ENCODE results near the gene ADK. TPM values are rescaled to one million over a fixed set of nuclear protein-coding genes. Genes with fewer than 3 reads are reported as not detected.
A peak's percentile ranks its signal among the peaks of the same experiment; 100 is the strongest.

Gene ADK
- total and polyA plus RNA-seq, 5 donors from 2014 or later, result 33.3 to 83.0 (median 63.7) TPM

DNA sequence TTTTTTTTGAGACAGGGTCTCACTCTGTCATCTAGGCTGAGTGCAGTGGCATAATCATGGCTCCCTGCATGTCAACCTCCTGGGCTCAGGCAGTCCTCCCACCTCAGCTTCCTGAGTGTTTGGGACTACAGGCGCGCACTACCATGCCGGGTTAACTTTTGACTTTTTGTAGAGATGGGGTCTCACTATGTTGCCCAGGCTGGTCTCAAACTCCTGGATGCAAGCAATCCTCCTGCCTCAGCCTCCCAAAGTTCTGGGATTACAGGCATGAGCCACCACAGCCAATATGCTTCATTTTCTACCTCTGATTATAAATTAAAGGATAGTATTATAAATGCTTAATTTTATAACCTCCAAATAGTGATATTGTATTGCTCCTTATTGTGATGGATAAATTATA, 121.3 kb downstream of the ADK start:
- Histone ChIP-seq H3K4me3 (ENCODE audit: low read depth, low read length) (no peak overlapping the region), H3K27me3 (ENCODE audit: control insufficient read depth, insufficient read depth, low read length) (no peaks in the 10 kb centered on the region), H3K27ac (ENCODE audit: insufficient read depth, low read length, poor library complexity, severe bottlenecking) (no peak overlapping the region), H3K36me3 (ENCODE audit: control insufficient read depth, insufficient read depth, low read length) (no peaks in the 10 kb centered on the region), H3K4me1 (ENCODE audit: control insufficient read depth, insufficient read depth, low read length, poor library complexity, severe bottlenecking) (no peaks in the 10 kb centered on the region), H3K9me3 (ENCODE audit: control insufficient read depth in 2 of 2, low read length in 2 of 2) (no peaks in the 10 kb centered on the region)
- Mint-ChIP-seq H3K36me3 (peaks cover 5% of the 10 kb centered on the region), H3K4me3 (no peak overlapping the region), H3K4me1 (peaks cover 6 to 25% (median 13%) of the 10 kb centered on the region in 4 donors), H3K27me3 (no peaks in the 10 kb centered on the region), H3K9me3 (no peaks in the 10 kb centered on the region), H3K27ac (no peak overlapping the region)
- ATAC-seq (ENCODE audit: low read depth in 2 of 2) (no peak), DNase-seq (no peak)

DNA sequence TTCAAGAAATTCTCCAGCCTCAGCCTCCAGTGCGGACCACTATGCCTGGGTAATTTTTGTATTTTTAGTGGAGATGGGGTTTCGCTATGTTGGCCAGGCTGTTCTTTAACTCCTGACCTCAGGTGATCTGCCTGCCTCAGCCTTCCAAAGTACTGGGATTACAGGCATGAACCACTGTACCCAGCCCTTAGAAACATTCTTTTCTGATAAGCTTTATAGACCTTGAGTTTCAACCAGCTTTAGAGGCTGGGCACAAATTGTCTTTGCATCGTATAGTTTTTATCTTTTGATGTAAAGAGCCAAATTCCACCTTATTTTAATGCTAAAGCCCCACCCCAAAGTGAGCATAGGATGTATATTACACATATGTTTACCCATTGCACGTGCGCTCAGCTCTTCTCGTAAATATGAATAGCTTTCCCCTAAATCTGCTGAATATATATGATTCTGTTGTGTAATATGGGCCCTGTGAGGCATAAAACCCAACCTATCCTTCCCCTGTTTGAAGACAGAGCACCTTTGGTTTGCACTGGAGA, 124.8 kb downstream of the ADK start:
- Histone ChIP-seq H3K27me3 (ENCODE audit: control insufficient read depth, insufficient read depth, low read length) (no peaks in the 10 kb centered on the region), H3K9me3 (ENCODE audit: control insufficient read depth in 2 of 2, low read length in 2 of 2) (no peaks in the 10 kb centered on the region), H3K4me1 (ENCODE audit: control insufficient read depth, insufficient read depth, low read length, poor library complexity, severe bottlenecking) (no peaks in the 10 kb centered on the region), H3K4me3 (ENCODE audit: low read depth, low read length) (no peak overlapping the region), H3K27ac (ENCODE audit: insufficient read depth, low read length, poor library complexity, severe bottlenecking) (no peak overlapping the region), H3K36me3 (ENCODE audit: control insufficient read depth, insufficient read depth, low read length) (no peaks in the 10 kb centered on the region)
- DNase-seq, result no peak
- H3K36me3 Mint-ChIP-seq, result peaks cover 5% of the 10 kb centered on the region
- no peaks in the 10 kb centered on the region for H3K27me3 Mint-ChIP-seq
- no peaks in the 10 kb centered on the region for H3K9me3 Mint-ChIP-seq
- peak overlapping the region in 1 of 3 donors; percentile 77 for H3K27ac Mint-ChIP-seq
- no peak for ATAC-seq (ENCODE audit: low read depth in 2 of 2)
- H3K4me3 Mint-ChIP-seq, result no peak overlapping the region
- H3K4me1 Mint-ChIP-seq, result peaks cover 7 to 25% (median 16%) of the 10 kb centered on the region in 4 donors

DNA sequence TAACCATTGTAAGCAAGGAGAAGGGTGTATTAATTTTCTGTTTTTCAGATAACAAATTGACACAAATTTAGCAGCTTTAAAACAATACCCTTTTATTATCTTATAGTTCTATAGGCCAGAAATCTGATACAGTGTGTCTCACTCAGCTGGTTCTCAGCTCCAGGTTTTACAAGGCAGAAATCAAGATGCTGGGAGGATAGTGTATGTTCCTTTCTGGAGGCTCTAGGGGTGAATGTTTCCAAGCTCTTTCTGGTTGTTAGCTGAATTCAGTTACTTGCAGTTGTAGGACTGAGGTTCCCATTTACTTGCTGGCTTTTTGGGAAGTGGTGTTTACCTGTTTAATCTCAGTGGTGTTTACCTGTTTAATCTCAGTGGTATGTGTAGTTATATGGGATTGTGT, 125.4 kb downstream of the ADK start:
- H3K27me3 ChIP-seq (ENCODE audit: control insufficient read depth, insufficient read depth, low read length), result no peaks in the 10 kb centered on the region
- no peak for ATAC-seq (ENCODE audit: low read depth in 2 of 2)
- H3K9me3 Mint-ChIP-seq, result no peaks in the 10 kb centered on the region
- H3K4me1 Mint-ChIP-seq, result peaks cover 8 to 29% (median 19%) of the 10 kb centered on the region in 4 donors
- no peaks in the 10 kb centered on the region for H3K36me3 ChIP-seq (ENCODE audit: control insufficient read depth, insufficient read depth, low read length)
- H3K4me1 ChIP-seq (ENCODE audit: control insufficient read depth, insufficient read depth, low read length, poor library complexity, severe bottlenecking), result no peaks in the 10 kb centered on the region
- H3K27ac ChIP-seq (ENCODE audit: insufficient read depth, low read length, poor library complexity, severe bottlenecking), result no peak overlapping the region
- H3K4me3 ChIP-seq (ENCODE audit: low read depth, low read length), result no peak overlapping the region
- DNase-seq, result no peak
- H3K36me3 Mint-ChIP-seq, result peaks cover 5% of the 10 kb centered on the region
- no peaks in the 10 kb centered on the region for H3K27me3 Mint-ChIP-seq
- no peak overlapping the region for H3K4me3 Mint-ChIP-seq
- H3K9me3 ChIP-seq (ENCODE audit: control insufficient read depth in 2 of 2, low read length in 2 of 2), result no peaks in the 10 kb centered on the region
- no peak overlapping the region for H3K27ac Mint-ChIP-seq

DNA sequence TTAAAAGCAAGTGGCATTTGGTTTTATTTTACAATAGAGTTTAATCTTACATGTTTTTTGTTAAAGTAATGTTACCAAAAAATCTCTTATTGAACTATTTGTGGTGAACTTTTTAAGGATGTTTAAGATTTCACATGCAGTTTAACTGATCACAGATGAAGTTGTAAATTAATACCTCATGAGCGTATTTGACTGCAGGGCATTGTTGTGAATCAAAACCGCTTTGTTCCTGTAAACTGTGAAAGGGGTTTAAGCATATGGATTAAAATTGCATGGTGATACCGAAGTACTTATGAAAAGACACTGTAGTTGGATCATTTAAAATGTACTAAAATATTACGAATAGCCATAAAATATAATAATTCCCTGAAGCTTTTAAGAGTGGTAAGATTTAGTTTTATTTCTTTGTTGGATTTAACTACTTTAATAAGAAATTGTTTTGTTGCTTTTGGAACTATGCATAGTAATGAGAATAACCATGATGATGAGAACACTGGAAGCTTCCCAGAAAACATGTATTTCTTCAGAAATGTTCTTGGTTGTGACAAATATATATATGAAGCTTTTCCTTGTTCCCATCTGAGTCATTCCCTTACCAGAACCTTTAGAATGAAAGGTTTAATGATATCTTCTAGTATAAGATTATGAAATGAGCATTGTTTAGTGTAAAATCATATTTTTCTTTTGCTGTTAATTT, 131.3 kb downstream of the ADK start:
- DNase-seq, result no peak
- Mint-ChIP-seq H3K4me1 (peaks cover 16 to 27% (median 19%) of the 10 kb centered on the region in 4 donors), H3K9me3 (peaks cover 0 to 9% (median 0%) of the 10 kb centered on the region in 7 donors), H3K27me3 (no peaks in the 10 kb centered on the region), H3K36me3 (peaks cover 12% of the 10 kb centered on the region), H3K4me3 (no peak overlapping the region), H3K27ac (no peak overlapping the region)
- peaks cover 4 to 7% of the 10 kb centered on the region in 2 experiments for H3K9me3 ChIP-seq (ENCODE audit: control insufficient read depth in 2 of 2, low read length in 2 of 2)
- H3K27ac ChIP-seq (ENCODE audit: insufficient read depth, low read length, poor library complexity, severe bottlenecking), result no peak overlapping the region
- H3K27me3 ChIP-seq (ENCODE audit: control insufficient read depth, insufficient read depth, low read length), result no peaks in the 10 kb centered on the region
- ATAC-seq (ENCODE audit: low read depth in 2 of 2), result no peak
- H3K4me1 ChIP-seq (ENCODE audit: control insufficient read depth, insufficient read depth, low read length, poor library complexity, severe bottlenecking), result no peaks in the 10 kb centered on the region
- no peak overlapping the region for H3K4me3 ChIP-seq (ENCODE audit: low read depth, low read length)
- no peaks in the 10 kb centered on the region for H3K36me3 ChIP-seq (ENCODE audit: control insufficient read depth, insufficient read depth, low read length)

DNA sequence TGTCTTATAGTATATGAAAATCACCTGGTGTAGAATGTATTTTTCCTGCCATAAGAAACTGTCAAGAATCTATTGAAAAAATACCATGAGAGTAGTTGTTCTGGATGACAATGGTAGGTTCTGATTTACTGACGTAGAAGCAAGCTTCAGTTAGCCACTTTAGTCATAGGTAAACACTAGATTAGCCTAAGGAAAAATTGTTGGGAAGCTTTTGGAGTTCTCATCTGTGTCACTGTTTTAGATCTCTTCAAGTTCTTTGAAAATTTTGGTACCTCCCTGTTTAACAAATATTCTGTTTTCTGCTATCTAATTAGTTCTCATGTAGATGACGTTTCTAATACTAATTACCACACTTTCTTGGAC, 131.8 kb downstream of the ADK start:
- Mint-ChIP-seq H3K4me1 (peaks cover 16 to 29% (median 19%) of the 10 kb centered on the region in 4 donors), H3K4me3 (peak overlapping the region in 2 of 4 donors; percentile 11 to 12), H3K36me3 (peaks cover 12% of the 10 kb centered on the region), H3K27ac (peak overlapping the region in 1 of 3 donors; percentile 66), H3K27me3 (no peaks in the 10 kb centered on the region), H3K9me3 (peaks cover 0 to 9% (median 0%) of the 10 kb centered on the region in 7 donors)
- no peaks in the 10 kb centered on the region for H3K27me3 ChIP-seq (ENCODE audit: control insufficient read depth, insufficient read depth, low read length)
- ATAC-seq (ENCODE audit: low read depth in 2 of 2), result no peak
- H3K4me3 ChIP-seq (ENCODE audit: low read depth, low read length), result peak overlapping the region; percentile 0
- no peaks in the 10 kb centered on the region for H3K4me1 ChIP-seq (ENCODE audit: control insufficient read depth, insufficient read depth, low read length, poor library complexity, severe bottlenecking)
- DNase-seq, result no peak
- H3K36me3 ChIP-seq (ENCODE audit: control insufficient read depth, insufficient read depth, low read length), result no peaks in the 10 kb centered on the region
- no peak overlapping the region for H3K27ac ChIP-seq (ENCODE audit: insufficient read depth, low read length, poor library complexity, severe bottlenecking)
- H3K9me3 ChIP-seq (ENCODE audit: control insufficient read depth in 2 of 2, low read length in 2 of 2), result peaks cover 4 to 7% of the 10 kb centered on the region in 2 experiments

DNA sequence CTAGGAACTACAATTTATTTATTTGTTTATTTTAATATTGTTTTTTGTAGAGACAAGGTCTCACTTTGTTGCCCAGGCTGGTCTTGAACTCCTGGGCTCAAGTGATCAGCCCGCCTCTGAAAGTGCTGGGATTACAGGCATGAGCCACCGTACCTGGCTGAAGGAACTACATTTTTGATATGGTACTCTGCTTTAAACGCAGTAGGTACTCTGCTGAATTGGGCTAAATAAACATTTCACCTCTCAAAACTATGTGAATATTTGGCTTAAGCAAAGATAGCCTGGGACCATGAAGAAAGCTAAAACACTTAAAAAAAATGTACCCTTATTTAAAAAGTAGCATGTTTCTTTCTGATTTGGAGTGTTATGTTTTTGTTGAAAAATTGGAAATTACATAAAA, 138.2 kb downstream of the ADK start:
- Histone ChIP-seq H3K4me3 (ENCODE audit: low read depth, low read length) (no peak overlapping the region), H3K4me1 (ENCODE audit: control insufficient read depth, insufficient read depth, low read length, poor library complexity, severe bottlenecking) (peaks cover 8% of the 10 kb centered on the region), H3K36me3 (ENCODE audit: control insufficient read depth, insufficient read depth, low read length) (no peaks in the 10 kb centered on the region), H3K27me3 (ENCODE audit: control insufficient read depth, insufficient read depth, low read length) (no peaks in the 10 kb centered on the region), H3K27ac (ENCODE audit: insufficient read depth, low read length, poor library complexity, severe bottlenecking) (no peak overlapping the region), H3K9me3 (ENCODE audit: control insufficient read depth in 2 of 2, low read length in 2 of 2) (peaks cover 4 to 7% of the 10 kb centered on the region in 2 experiments)
- peaks cover 9 to 44% (median 28%) of the 10 kb centered on the region in 4 donors for H3K4me1 Mint-ChIP-seq
- no peaks in the 10 kb centered on the region for H3K27me3 Mint-ChIP-seq
- peaks cover 7% of the 10 kb centered on the region for H3K36me3 Mint-ChIP-seq
- H3K9me3 Mint-ChIP-seq, result peaks cover 0 to 9% (median 0%) of the 10 kb centered on the region in 7 donors
- peak overlapping the region in 2 of 4 donors; percentile 35 to 69 for H3K4me3 Mint-ChIP-seq
- ATAC-seq (ENCODE audit: low read depth in 2 of 2), result no peak
- no peak for DNase-seq
- peak overlapping the region; percentile 46 to 88 (median 78) for H3K27ac Mint-ChIP-seq

DNA sequence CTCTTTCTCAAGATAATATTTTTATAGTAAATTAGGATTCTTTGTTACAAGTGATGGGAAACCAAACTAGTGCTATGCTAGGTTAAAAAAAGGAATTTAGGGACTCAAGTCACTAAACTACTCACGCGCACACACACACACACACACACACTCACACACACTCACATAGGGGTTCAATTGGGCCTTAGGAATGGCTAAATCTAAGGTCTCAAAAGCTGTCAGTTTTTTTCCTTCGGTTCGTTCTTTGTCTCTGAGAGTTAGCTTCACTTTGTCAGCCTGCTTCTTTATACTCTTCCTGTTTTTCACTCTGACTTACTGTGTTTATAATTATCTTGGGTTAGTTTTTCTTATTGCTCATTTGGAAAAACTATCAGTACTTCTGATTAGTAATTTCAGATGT, 138.9 kb downstream of the ADK start:
- no peaks in the 10 kb centered on the region for H3K36me3 ChIP-seq (ENCODE audit: control insufficient read depth, insufficient read depth, low read length)
- no peak for ATAC-seq (ENCODE audit: low read depth in 2 of 2)
- peak overlapping the region; percentile 88 to 95 (median 90) for H3K27ac Mint-ChIP-seq
- no peaks in the 10 kb centered on the region for H3K27me3 ChIP-seq (ENCODE audit: control insufficient read depth, insufficient read depth, low read length)
- peaks cover 1 to 2% of the 10 kb centered on the region in 2 experiments for H3K9me3 ChIP-seq (ENCODE audit: control insufficient read depth in 2 of 2, low read length in 2 of 2)
- DNase-seq, result peak in 1 of 3 donors; percentile 9
- H3K4me1 Mint-ChIP-seq, result peaks cover 9 to 44% (median 25%) of the 10 kb centered on the region in 4 donors
- H3K27me3 Mint-ChIP-seq, result no peaks in the 10 kb centered on the region
- H3K9me3 Mint-ChIP-seq, result peaks cover 0 to 3% (median 0%) of the 10 kb centered on the region in 7 donors
- peaks cover 8% of the 10 kb centered on the region for H3K4me1 ChIP-seq (ENCODE audit: control insufficient read depth, insufficient read depth, low read length, poor library complexity, severe bottlenecking)
- H3K4me3 ChIP-seq (ENCODE audit: low read depth, low read length), result peak overlapping the region; percentile 34
- peak overlapping the region; percentile 28 to 80 (median 68) for H3K4me3 Mint-ChIP-seq
- peak overlapping the region; percentile 5 for H3K27ac ChIP-seq (ENCODE audit: insufficient read depth, low read length, poor library complexity, severe bottlenecking)
- H3K36me3 Mint-ChIP-seq, result peaks cover 2% of the 10 kb centered on the region

Measured in CD4-positive, CD25-positive, alpha-beta regulatory T cell (primary cell).